ENCODE results near the gene FCN3. TPM values are rescaled to one million over a fixed set of nuclear protein-coding genes. Genes with fewer than 3 reads are reported as not detected.
A peak's percentile ranks its signal among the peaks of the same experiment; 100 is the strongest.

The FCN3 gene
- total RNA-seq, 4 donors from 2014 or later, result not detected

DNA sequence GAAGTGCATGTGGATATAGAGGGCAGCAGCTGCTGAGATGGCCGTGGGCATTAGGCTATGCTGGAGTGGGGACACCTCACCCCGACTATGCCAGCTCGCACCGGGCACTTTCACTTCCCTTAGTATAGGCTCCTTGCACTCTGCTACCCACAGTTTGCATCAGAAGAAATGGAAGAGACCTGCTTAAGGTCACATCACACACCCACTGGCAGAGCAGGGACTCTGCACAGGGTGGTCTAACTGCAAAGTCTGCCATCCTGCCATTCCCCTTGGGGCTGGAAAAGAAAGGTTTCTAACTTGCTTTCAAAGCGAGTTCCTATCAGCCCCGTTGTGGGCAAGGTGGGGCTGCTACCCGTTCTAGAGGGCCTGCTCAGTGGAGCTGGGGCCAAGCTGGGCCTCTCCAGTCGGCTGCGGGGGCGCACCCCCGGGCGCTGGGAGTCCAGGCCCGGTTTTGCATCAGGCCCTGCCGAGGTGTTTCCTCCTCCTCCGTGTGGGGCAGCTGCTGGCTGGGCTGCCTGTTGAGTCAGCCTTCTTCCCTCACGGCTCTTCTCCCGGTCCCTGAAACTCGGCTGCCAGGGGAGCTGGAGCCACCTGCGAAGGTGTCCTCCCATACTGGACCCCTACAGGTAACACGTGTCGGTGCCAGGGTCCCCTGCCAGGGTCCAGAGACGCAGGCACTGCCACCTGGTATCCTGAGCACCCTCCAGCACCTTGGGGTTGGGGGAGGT lies 32.9 kb downstream of the FCN3 start, which contains the start of gene SYTL1:
TSS of gene SYTL1 (plus strand) at position 498 of the 728 bp plus-strand sequence. CDS start 3,313 bp downstream, outside the sequence.
- H3K4me1 ChIP-seq, result peaks cover 0 to 15% (median 11%) of the 10 kb centered on the region in 4 donors
- peak; percentile 72 to 84 (median 78) for DNase-seq
- no peaks in the 10 kb centered on the region for H3K27me3 ChIP-seq
- H3K4me3 ChIP-seq, result peak within 1 kb of the TSS; percentile 41 to 63 (median 46)
- TF ChIP-seq, protein P1, sequence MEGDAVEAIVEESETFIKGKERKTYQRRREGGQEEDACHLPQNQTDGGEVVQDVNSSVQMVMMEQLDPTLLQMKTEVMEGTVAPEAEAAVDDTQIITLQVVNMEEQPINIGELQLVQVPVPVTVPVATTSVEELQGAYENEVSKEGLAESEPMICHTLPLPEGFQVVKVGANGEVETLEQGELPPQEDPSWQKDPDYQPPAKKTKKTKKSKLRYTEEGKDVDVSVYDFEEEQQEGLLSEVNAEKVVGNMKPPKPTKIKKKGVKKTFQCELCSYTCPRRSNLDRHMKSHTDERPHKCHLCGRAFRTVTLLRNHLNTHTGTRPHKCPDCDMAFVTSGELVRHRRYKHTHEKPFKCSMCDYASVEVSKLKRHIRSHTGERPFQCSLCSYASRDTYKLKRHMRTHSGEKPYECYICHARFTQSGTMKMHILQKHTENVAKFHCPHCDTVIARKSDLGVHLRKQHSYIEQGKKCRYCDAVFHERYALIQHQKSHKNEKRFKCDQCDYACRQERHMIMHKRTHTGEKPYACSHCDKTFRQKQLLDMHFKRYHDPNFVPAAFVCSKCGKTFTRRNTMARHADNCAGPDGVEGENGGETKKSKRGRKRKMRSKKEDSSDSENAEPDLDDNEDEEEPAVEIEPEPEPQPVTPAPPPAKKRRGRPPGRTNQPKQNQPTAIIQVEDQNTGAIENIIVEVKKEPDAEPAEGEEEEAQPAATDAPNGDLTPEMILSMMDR (IDR thresholded peaks at IDR 0.05), result no peak
- no peak for TF ChIP-seq POLR2A (IDR thresholded peaks at IDR 0.05)
- peak within 1 kb of the TSS; percentile 71 to 94 (median 80) for H3K27ac ChIP-seq
- peaks cover 0 to under 1% (median 0%) of the 10 kb centered on the region in 3 donors for H3K36me3 ChIP-seq
- H3K9me3 ChIP-seq, result no peaks in the 10 kb centered on the region

GRCh38 chr1:27339213-27339612 lies 35.4 kb downstream of the FCN3 start:
- peaks cover 0 to 25% (median 0%) of the 10 kb centered on the region in 3 donors for H3K36me3 ChIP-seq
- H3K4me3 ChIP-seq, result no peak overlapping the region
- H3K27me3 ChIP-seq, result no peaks in the 10 kb centered on the region
- peaks cover 0 to 15% (median 11%) of the 10 kb centered on the region in 4 donors for H3K4me1 ChIP-seq
- H3K9me3 ChIP-seq, result no peaks in the 10 kb centered on the region
- TF ChIP-seq, protein P1 (IDR thresholded peaks at IDR 0.05), result no peak
- no peak for TF ChIP-seq POLR2A (IDR thresholded peaks at IDR 0.05)
- DNase-seq, result no peak
- no peak overlapping the region for H3K27ac ChIP-seq

- Histone ChIP-seq H3K27ac (no peak overlapping the region), H3K4me1 (peaks cover 0 to 15% (median 9%) of the 10 kb centered on the region in 4 donors), H3K4me3 (no peak overlapping the region), H3K9me3 (no peaks in the 10 kb centered on the region), H3K27me3 (no peaks in the 10 kb centered on the region), H3K36me3 (peaks cover 0 to 29% (median 0%) of the 10 kb centered on the region in 3 donors)
- DNase-seq, result no peak
- no peak for TF ChIP-seq POLR2A (IDR thresholded peaks at IDR 0.05)
- TF ChIP-seq, protein P1 (IDR thresholded peaks at IDR 0.05), result no peak
Observed at GRCh38 chr1:27338751-27339150, 35.9 kb downstream of the FCN3 start.

DNA sequence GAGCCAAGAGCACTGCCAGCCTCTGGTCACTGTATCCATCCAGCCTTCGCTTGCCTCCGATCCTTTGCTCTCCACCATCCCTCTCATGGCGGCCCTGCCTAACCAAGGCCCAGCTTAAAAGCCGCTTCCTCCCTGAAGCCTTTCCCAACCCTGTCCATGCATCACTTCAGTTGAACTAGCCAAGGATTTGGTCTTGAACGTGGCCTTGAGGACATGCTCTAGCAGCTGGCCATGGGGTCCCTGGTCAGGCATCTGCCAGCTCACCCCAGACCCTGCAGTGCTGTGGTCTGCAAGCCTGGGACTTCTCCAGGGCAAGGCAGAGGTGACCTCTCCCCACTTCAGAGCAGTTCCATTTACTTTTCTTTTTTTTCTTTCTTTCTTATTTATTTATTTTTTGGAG lies 37.9 kb downstream of the FCN3 start:
- no peaks in the 10 kb centered on the region for H3K9me3 ChIP-seq
- no peak overlapping the region for H3K4me3 ChIP-seq
- DNase-seq, result no peak
- no peaks in the 10 kb centered on the region for H3K27me3 ChIP-seq
- H3K27ac ChIP-seq, result no peak overlapping the region
- H3K36me3 ChIP-seq, result peaks cover 0 to 49% (median 0%) of the 10 kb centered on the region in 3 donors
- no peak for TF ChIP-seq POLR2A (IDR thresholded peaks at IDR 0.05)
- TF ChIP-seq, protein P1 (IDR thresholded peaks at IDR 0.05), result no peak
- H3K4me1 ChIP-seq, result peaks cover 0 to 10% (median 8%) of the 10 kb centered on the region in 4 donors

- no peak for DNase-seq
- Histone ChIP-seq H3K4me1 (peaks cover 0 to 3% (median under 1%) of the 10 kb centered on the region in 4 donors), H3K27me3 (no peaks in the 10 kb centered on the region), H3K9me3 (no peaks in the 10 kb centered on the region), H3K4me3 (no peak overlapping the region), H3K36me3 (peaks cover 0 to 55% (median 0%) of the 10 kb centered on the region in 3 donors), H3K27ac (no peak overlapping the region)
- TF ChIP-seq POLR2A (IDR thresholded peaks at IDR 0.05), result no peak
- TF ChIP-seq, protein P1 (IDR thresholded peaks at IDR 0.05), result no peak
Observed at GRCh38 chr1:27335506-27336422, 38.9 kb downstream of the FCN3 start.
